ENCODE data around the gene APOA4.

DNA sequence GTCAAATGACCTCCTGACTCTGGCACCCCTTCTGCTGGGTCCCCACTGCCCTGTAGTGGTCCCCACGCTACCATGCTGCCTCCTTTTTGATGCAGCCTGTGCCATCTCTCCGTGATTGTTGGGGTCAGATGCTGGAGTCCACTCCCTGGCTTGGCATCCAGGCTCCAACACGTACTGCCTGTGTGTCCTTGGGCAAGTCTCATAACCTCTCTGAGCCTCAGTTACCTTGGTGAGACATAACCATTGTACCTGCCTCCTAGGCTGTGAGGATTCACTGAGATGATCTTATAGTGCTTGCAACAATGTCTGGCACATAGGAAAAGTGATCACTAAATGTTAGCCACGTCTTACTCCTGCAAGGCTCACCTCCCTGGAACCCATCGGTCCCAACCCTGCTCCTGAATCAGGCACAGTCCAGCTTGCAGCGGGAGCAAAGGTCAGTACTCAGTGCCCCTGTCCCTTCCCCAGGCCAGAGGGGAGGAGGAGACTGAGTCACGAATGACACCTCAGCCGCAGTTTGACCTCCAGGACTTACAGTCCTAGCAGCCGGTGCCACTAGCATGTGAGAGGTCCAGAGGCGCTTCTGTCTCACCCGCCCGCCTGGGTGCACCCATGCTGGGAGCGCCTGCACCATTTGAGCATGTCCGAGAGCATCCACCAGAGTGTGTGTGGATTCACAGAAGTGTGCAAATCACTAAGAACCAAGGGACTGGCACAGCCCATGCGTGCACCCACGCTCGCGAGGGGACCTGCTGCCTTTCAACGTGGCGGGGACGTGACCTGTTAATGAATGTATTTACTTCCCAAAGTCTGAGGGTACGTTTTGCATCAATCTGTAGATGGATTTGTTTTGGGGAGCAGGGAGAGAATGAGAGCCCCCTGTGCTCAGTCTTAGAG is 3.0 kb upstream of the APOA4 start:
- TF ChIP-seq CTCF (IDR thresholded peaks at IDR 0.05) (no peak), POLR2A (IDR thresholded peaks at IDR 0.05) (no peak)

All from lower leg skin (tissue), 3 donors.